PC-9 (cell line): ENCODE measurements around the gene NAT8L. TPM values are rescaled to one million over a fixed set of nuclear protein-coding genes. Genes with fewer than 3 reads are reported as not detected.

Source experiments
- BruUV-seq: library from RNA; stranded (reverse); fragments of 400-500 nt; replicated peaks from 2 replicates; lab custom pipeline; 2021; lab: Mats Ljungman, UMichigan
- CTCF ChIA-PET: fragments of 300-600 bp; sonication (Branson Sonifier 250); formaldehyde crosslinking; loops from one replicate; lab custom pipeline; 2022; ENCODE audit warnings: antibody characterized with exemption; lab: Charles Lee
- POLR2A ChIA-PET: fragments of 300-600 bp; sonication (Branson Sonifier 250); formaldehyde crosslinking; loops from one replicate; lab custom pipeline; 2022; ENCODE audit warnings: antibody characterized with exemption; ENCODE audit not compliant: unreplicated experiment; lab: Charles Lee
- DNase-seq, 2 experiments: peaks; one replicate each; pipeline versions ENCODE4 v3.0.0 to v3.0.0-alpha.2; 2015 to 2022; ENCODE audit warnings: mixed read lengths in 1 of 2
- H2AFZ ChIP-seq: fragments of 200-600 bp; sonication (generic); 2 replicates; pipeline ENCODE4 v1.8.1; 2017; ENCODE audit warnings: antibody characterized with exemption
- H3F3A ChIP-seq: fragments of 200-600 bp; sonication (generic); 2 replicates; pipeline ENCODE4 v1.8.1; 2017; ENCODE audit warnings: antibody characterized with exemption, mild to moderate bottlenecking, low read depth; ENCODE audit not compliant: insufficient read depth
- H3K27ac ChIP-seq: fragments of 200-600 bp; sonication (generic); 2 replicates; pipeline ENCODE4 v1.6.1; 2016; ENCODE audit warnings: mixed run types
- H3K27me3 ChIP-seq: fragments of 200-600 bp; sonication (generic); 2 replicates; pipeline ENCODE4 v1.6.1; 2016; ENCODE audit warnings: low read depth, mixed run types; ENCODE audit not compliant: insufficient read depth
- H3K36me3 ChIP-seq: fragments of 200-600 bp; sonication (generic); 2 replicates; pipeline ENCODE4 v1.6.1; 2016; ENCODE audit warnings: low read depth, mixed run types
- H3K4me1 ChIP-seq: fragments of 200-600 bp; sonication (generic); replicated peaks from 2 replicates; pipeline ENCODE4 v1.6.1; 2016; ENCODE audit warnings: mixed run types; ENCODE audit not compliant: insufficient read depth
- H3K4me2 ChIP-seq: fragments of 200-600 bp; sonication (generic); 2 replicates; pipeline ENCODE4 v1.6.1; 2017; ENCODE audit warnings: mixed run types
- H3K4me3 ChIP-seq: fragments of 200-600 bp; sonication (generic); 2 replicates; pipeline ENCODE4 v1.6.1; 2016; ENCODE audit warnings: mixed run types
- H3K79me2 ChIP-seq: fragments of 200-600 bp; sonication (generic); 2 replicates; pipeline ENCODE4 v1.6.1; 2017; ENCODE audit warnings: low read depth, mixed run types
- H3K9me2 ChIP-seq: fragments of 200-600 bp; sonication (generic); 2 replicates; pipeline ENCODE4 v1.8.1; 2017; ENCODE audit warnings: mild to moderate bottlenecking; ENCODE audit not compliant: insufficient read depth
- H3K9me3 ChIP-seq: fragments of 200-600 bp; sonication (generic); 2 replicates; pipeline ENCODE4 v1.8.1; 2016; ENCODE audit warnings: low read depth; ENCODE audit not compliant: insufficient read depth
- H4K20me1 ChIP-seq: fragments of 200-600 bp; sonication (generic); 2 replicates; pipeline ENCODE4 v1.8.1; 2017; ENCODE audit not compliant: insufficient read depth
- EZH2 ChIP-seq: fragments of 200-600 bp; sonication (generic); IDR thresholded peaks from 2 replicates; pipeline ENCODE4 v1.8.0; 2017; ENCODE audit warnings: antibody characterized with exemption, low read depth
- intact Hi-C: fragments of 100-400 bp; cut with micrococcal nuclease; formaldehyde crosslinking; loops from one replicate; pipeline ENCODE4 v1.10.0; 2022; ENCODE audit not compliant: unreplicated experiment
- total RNA-seq: library from RNA; stranded (reverse); gene quantifications from 2 replicates; pipeline ENCODE4 v1.2.3, GENCODE V29; 2021
- TF ChIP-seq, protein P1 (sequence below): fragments of 200-600 bp; sonication (generic); conservative IDR thresholded peaks from 2 replicates; pipeline ENCODE4 v1.6.1; 2017; ENCODE audit warnings: mixed run types, antibody characterized with exemption, mild to moderate bottlenecking, moderate library complexity

NAT8L gene
- total RNA-seq, 1 experiment from 2014 or later: 2.1 TPM

DNA sequence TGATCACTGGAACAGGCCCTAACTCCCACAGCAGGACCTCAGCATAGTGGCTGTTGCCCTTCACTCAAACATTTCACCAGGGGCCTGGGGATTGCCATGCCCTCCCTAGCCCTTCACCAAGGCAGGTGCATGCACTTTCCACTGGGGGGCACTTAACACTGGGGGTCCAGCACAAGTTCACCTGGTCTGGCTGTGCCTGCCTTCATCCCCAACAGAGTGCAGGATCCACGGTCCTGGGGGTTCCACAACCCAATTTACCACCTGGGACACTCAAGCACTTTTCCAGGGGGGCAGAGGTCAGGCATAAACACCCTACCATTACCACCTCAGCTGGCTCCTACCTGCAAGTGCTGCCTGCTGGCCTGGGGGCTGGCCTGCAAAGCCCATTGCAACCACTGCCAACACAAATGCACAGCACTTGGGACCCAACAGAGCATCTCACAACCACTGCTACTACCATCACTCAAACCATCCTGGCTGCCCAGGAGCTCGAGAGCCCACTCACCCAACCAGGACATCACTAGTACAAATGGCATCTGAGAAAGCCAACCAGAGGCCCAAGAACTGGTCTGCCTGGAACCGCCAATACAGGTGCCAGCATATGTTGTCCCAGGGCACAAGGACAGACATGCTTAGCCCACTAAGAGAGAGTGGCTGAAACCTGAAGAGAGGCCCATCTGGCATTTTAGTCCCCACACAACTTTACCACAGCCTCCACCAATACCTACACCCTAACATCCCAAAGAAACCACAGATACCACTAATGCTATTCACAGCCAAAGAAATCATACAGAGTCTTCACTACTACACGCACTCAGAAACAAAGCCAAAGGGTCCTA is 43.1 kb downstream of the NAT8L start:
- POLR2A ChIA-PET: interaction anchor here (0.6 kb wide), 1 partner anchor 941 kb away, joined by 7 read pairs; no protein-coding TSS in a partner anchor
- BruUV-seq: no TSS peak
- CTCF ChIA-PET: no interaction called here
- intact Hi-C loops: no loop called here
- no peak overlapping the region for H3K4me2 ChIP-seq
- TF ChIP-seq EZH2: no peak
- TF ChIP-seq, protein P1, sequence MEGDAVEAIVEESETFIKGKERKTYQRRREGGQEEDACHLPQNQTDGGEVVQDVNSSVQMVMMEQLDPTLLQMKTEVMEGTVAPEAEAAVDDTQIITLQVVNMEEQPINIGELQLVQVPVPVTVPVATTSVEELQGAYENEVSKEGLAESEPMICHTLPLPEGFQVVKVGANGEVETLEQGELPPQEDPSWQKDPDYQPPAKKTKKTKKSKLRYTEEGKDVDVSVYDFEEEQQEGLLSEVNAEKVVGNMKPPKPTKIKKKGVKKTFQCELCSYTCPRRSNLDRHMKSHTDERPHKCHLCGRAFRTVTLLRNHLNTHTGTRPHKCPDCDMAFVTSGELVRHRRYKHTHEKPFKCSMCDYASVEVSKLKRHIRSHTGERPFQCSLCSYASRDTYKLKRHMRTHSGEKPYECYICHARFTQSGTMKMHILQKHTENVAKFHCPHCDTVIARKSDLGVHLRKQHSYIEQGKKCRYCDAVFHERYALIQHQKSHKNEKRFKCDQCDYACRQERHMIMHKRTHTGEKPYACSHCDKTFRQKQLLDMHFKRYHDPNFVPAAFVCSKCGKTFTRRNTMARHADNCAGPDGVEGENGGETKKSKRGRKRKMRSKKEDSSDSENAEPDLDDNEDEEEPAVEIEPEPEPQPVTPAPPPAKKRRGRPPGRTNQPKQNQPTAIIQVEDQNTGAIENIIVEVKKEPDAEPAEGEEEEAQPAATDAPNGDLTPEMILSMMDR: no peak
- no peaks in the 10 kb centered on the region for H3K9me2 ChIP-seq
- H3K4me1 ChIP-seq: no peaks in the 10 kb centered on the region
- H3K27ac ChIP-seq: no peak overlapping the region
- no peak for DNase-seq
- no peak overlapping the region for H3K4me3 ChIP-seq
- no peaks in the 10 kb centered on the region for H3K79me2 ChIP-seq
- H4K20me1 ChIP-seq: no peaks in the 10 kb centered on the region
- H3K27me3 ChIP-seq: no peaks in the 10 kb centered on the region; the same call in 1 of the 2 replicates
- H3F3A ChIP-seq: no peaks in the 10 kb centered on the region
- H3K36me3 ChIP-seq: no peaks in the 10 kb centered on the region
- H3K9me3 ChIP-seq: peaks cover 10% of the 10 kb centered on the region
- H2AFZ ChIP-seq: no peak overlapping the region

DNA sequence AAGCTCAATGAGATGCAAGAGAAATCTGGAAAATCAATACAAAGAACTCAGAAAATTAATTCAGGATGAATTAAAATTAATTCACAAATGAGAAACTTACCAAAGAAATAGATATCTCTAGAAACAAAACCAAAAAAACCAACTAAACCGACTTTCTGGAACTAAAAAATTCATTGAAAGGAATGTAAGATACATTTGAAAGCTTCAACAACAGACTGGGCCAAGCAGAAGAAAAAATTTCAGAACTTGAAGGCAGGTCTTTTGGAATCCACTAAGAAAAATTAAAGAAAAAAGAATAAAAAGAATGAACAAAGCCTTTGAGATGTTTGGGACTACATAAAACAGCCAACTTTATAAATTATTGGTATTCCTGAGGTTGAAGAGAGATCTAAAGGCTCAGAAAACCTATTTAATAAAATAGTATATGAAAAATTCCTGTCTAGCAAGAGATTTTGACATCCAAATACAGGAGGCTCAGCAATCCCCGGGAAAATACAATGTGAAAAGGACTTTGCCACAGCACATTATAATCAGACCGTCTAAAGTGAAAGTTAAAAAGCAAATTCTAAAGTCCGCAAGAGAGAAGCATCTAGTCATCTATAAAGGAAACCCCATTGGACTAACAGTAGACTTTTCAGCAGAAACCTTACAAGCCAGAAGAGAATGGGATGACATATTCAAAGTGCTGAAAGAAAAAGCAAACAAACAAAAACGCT is 44.2 kb downstream of the NAT8L start:
- intact Hi-C loops: no loop called here
- CTCF ChIA-PET: no interaction called here
- no peak overlapping the region for H3K4me2 ChIP-seq
- POLR2A ChIA-PET: interaction anchor here (0.6 kb wide), 1 partner anchor 940 kb away, joined by 7 read pairs; no protein-coding TSS in a partner anchor
- H4K20me1 ChIP-seq: no peaks in the 10 kb centered on the region
- H2AFZ ChIP-seq: no peak overlapping the region
- no peak overlapping the region for H3K27ac ChIP-seq
- H3K9me3 ChIP-seq: peaks cover 10% of the 10 kb centered on the region
- no peaks in the 10 kb centered on the region for H3K4me1 ChIP-seq
- TF ChIP-seq, protein P1: no peak
- TF ChIP-seq EZH2: no peak
- H3K79me2 ChIP-seq: no peaks in the 10 kb centered on the region
- DNase-seq: no peak
- no peaks in the 10 kb centered on the region for H3F3A ChIP-seq
- no peak overlapping the region for H3K4me3 ChIP-seq
- BruUV-seq: no TSS peak
- no peaks in the 10 kb centered on the region; the same call in 1 of the 2 replicates for H3K27me3 ChIP-seq
- H3K9me2 ChIP-seq: no peaks in the 10 kb centered on the region
- H3K36me3 ChIP-seq: no peaks in the 10 kb centered on the region

DNA sequence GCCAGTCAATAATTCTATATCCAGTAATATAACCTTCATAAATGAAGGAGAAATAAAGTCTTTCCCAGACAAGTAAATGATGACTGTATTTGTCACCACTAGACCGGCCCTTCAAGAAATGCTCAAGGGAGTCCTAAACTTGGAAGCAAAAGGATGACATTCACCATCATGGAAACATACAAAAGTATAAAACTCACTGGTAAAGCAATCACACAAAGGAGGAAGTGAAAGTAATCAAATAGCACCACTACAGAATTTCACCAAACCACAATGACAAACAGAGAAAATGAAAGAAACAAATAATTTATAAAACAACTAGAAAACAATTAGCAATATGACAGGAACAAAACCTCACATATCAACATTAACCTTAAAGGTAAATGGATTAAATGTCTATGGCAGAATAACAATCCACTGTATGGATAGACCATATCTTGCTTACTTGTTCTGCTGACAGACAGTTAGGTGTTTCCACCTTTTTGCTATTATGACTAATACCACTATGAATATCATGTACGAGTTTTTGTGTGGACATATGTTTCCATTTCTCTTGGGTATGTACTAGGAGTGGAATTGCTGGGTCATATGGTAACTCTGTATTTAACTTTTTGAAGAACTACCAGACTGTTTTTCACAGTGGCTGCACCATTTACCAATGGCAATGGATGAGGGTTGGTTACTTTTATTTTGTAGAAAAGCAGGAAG is 44.9 kb downstream of the NAT8L start:
- H3K27me3 ChIP-seq: peaks cover 6% of the 10 kb centered on the region; the same call in 1 of the 2 replicates
- H3K4me2 ChIP-seq: no peak overlapping the region
- no peaks in the 10 kb centered on the region for H3F3A ChIP-seq
- TF ChIP-seq, protein P1: no peak
- TF ChIP-seq EZH2: no peak
- no peaks in the 10 kb centered on the region for H3K4me1 ChIP-seq
- POLR2A ChIA-PET: no interaction called here
- H3K79me2 ChIP-seq: no peaks in the 10 kb centered on the region
- no peak overlapping the region for H3K27ac ChIP-seq
- no TSS peak for BruUV-seq
- H3K9me3 ChIP-seq: peaks cover 10% of the 10 kb centered on the region
- CTCF ChIA-PET: no interaction called here
- no peak overlapping the region for H3K4me3 ChIP-seq
- H4K20me1 ChIP-seq: no peaks in the 10 kb centered on the region
- no peaks in the 10 kb centered on the region for H3K9me2 ChIP-seq
- DNase-seq: no peak
- no peaks in the 10 kb centered on the region for H3K36me3 ChIP-seq
- no peak overlapping the region for H2AFZ ChIP-seq
- intact Hi-C loops: no loop called here
